ENCODE measurements around the gene DUOX1. TPM values are rescaled to one million over a fixed set of nuclear protein-coding genes. Genes with fewer than 3 reads are reported as not detected.
A peak's percentile ranks its signal among the peaks of the same experiment; 100 is the strongest.

The DUOX1 gene
- total RNA-seq, 4 donors from 2014 or later, result 87.5 to 202 (median 122) TPM

DNA sequence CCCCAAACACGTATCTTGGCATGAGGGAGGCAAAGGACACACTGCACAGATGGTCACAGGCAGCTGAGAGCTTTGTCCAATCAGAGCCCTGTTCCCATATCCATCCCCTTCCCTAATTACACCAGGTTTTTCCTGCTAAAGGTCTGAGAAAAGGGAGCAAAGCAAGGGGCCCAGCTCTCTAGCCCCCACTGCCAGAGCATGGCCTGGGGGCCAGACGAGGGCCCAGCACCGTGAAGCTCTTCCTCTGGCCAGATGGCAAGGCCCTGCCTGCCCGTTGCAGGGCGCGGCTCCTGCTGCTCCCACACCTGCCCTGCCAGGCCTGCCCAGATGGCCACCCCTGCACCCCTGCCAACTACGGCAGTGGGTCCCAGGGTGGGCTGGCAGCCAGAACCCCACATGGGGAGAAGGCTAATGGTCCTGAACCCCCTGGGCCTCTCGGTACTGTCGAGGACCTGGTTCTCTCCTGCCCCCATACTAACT, 54.8 kb downstream of the DUOX1 start:
- intact Hi-C loops (cut with DNase I), result no loop called here
- peaks cover 22 to 65% (median 26%) of the 10 kb centered on the region in 3 donors for H3K4me1 ChIP-seq

DNA sequence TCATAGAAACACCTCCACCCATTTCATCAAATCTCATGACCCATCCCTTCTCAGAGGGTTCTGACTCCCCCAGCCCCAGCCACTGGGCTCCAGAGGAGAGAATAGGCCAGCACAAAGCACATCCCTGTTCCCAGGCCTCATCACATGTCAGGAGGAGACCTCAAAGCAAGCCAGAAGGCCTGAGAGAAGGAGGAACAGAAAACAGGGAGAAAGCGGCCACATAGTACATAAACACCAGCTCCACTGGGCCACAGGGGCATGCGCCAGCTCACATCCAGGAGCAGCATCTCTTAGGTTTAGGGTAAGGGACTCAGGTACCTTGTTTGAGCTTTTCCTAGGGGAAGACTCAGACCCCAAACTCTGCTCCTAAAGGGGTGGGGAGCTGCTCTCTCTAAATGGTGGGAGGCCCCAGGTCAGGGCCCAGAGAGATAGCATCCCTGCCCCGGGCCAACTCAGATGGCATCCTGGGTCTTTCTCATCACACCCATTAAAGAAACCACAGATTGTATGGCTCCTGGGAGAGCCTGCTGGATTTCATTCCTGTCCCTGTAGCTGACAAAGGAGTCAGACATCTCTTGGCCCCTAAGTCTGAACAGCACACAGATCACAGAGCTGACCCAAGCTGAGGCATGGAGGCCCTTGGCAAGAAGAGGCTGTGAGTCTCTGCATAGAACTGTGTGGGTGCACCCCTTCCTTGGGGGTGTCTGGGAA, 55.4 kb downstream of the DUOX1 start:
- no peaks in the 10 kb centered on the region for H3K36me3 ChIP-seq
- WGBS, 2 donors, result 92 to 100% methylated on average over 3 of the region's 3 CpGs
- no peak overlapping the region for H3K4me3 ChIP-seq
- intact Hi-C loops (cut with DNase I), result no loop called here
- H3K27ac ChIP-seq, result peak overlapping the region in 2 of 4 donors; percentile 25 to 81
- H3K9me3 ChIP-seq, result no peaks in the 10 kb centered on the region
- peaks cover 21 to 59% (median 26%) of the 10 kb centered on the region in 3 donors for H3K4me1 ChIP-seq
- no peak for DNase-seq
- no peaks in the 10 kb centered on the region for H3K27me3 ChIP-seq
- no peak for TF ChIP-seq POLR2A (IDR thresholded peaks at IDR 0.05)
- TF ChIP-seq, protein P1, sequence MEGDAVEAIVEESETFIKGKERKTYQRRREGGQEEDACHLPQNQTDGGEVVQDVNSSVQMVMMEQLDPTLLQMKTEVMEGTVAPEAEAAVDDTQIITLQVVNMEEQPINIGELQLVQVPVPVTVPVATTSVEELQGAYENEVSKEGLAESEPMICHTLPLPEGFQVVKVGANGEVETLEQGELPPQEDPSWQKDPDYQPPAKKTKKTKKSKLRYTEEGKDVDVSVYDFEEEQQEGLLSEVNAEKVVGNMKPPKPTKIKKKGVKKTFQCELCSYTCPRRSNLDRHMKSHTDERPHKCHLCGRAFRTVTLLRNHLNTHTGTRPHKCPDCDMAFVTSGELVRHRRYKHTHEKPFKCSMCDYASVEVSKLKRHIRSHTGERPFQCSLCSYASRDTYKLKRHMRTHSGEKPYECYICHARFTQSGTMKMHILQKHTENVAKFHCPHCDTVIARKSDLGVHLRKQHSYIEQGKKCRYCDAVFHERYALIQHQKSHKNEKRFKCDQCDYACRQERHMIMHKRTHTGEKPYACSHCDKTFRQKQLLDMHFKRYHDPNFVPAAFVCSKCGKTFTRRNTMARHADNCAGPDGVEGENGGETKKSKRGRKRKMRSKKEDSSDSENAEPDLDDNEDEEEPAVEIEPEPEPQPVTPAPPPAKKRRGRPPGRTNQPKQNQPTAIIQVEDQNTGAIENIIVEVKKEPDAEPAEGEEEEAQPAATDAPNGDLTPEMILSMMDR (IDR thresholded peaks at IDR 0.05), result no peak

More for the DNA sequence above, 54.8 kb downstream of the DUOX1 start:
- Histone ChIP-seq H3K27ac (peak overlapping the region in 1 of 4 donors; percentile 25), H3K27me3 (no peaks in the 10 kb centered on the region), H3K9me3 (no peaks in the 10 kb centered on the region), H3K36me3 (no peaks in the 10 kb centered on the region), H3K4me3 (no peak overlapping the region)
- no peak for TF ChIP-seq POLR2A (IDR thresholded peaks at IDR 0.05)
- TF ChIP-seq, protein P1 (IDR thresholded peaks at IDR 0.05), result no peak
- DNase-seq, result no peak
- 69 to 80% methylated on average over 1 to 2 of the region's 9 CpGs for WGBS, 2 donors

DNA sequence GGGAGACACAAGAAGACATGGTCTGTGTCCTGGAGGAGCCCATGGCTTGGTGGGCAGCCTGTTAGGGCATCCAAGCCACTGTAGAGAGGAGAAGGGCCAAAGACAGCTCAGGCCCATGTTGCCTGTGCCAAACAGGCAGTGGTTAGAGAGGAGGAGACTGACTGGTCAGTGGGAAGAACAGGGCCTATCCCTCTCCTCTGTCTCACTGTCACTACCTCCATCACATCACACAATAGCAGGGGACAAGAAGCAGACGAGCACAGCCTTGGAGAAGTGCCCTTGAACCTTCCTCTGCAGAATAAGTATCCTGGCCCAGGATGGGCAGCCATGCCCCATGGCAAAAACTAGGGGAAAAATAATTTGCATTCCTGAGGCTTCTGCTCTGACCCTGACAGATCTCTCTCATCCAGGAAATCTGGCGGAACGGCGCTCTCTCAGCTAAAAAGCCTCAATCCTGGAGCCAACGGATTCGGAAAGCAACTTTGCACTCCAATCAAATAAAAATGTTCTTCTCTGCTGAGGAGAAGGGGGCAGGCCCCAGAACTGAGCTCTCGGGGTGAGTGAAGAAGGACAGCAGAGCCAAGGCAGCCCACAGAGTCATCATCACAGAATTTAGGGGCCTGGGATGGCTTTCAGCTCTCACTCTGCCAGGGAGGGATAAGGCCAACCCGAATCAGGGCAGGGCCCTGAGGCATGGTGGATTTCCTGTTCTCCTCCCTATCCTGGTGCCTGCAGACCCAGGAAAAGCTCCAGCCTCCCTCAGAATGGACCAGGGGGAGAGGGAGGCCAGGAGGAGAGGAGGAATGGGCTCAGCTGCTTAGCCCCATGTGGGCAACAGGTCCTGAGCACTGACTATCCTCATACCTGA, 56.3 kb downstream of the DUOX1 start:
- peak overlapping the region; percentile 72 to 84 (median 78) for H3K27ac ChIP-seq
- no peak for TF ChIP-seq POLR2A (IDR thresholded peaks at IDR 0.05)
- TF ChIP-seq, protein P1 (IDR thresholded peaks at IDR 0.05), result no peak
- H3K9me3 ChIP-seq, result no peaks in the 10 kb centered on the region
- peaks cover 21 to 53% (median 26%) of the 10 kb centered on the region in 3 donors for H3K4me1 ChIP-seq
- WGBS, 2 donors, result 38 to 73% methylated on average over 7 to 8 of the region's 8 CpGs
- H3K36me3 ChIP-seq, result no peaks in the 10 kb centered on the region
- H3K27me3 ChIP-seq, result no peaks in the 10 kb centered on the region
- peak overlapping the region in 3 of 4 donors; percentile 58 to 83 (median 59) for H3K4me3 ChIP-seq
- intact Hi-C loops (cut with DNase I), result no loop called here
- no peak for DNase-seq

DNA sequence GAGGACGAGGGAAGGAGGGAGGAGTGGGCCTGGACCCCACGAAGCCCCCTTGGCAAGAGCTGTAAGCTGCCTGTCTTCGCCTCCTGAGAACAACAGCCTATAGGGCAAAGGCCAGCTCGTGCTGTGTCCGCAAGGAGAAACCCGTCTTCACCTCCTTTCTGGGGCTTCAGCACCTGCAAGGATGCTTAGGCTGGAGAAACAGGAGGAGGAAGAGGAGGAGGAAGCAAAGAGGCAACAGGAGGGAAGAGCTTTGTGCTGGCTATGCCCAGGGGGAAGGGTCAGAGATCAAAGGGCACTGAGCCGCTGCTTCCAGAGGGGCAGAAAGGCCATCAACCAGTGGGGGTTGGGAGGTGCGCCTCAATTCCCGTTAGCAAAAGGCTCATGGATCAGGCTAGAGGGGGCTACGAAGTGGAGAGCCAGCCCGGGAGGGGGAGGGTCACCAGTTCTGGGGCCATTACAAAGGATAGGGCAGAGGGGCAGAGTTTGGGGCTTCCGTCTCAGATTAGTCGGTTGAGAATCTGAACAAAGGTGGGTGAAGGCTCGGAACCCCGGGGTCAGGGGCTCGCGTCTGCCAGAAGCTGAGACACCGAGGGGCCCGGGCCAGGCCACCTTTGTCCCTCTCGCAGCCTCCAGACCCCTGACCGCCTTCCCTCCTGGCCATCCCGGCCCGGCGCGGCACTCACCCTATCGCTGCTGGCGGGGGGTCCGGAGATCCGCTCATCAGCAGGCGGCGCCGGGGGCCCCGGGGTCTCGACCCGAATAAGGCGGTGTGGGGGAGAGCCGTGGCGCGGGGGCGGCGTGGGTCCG, 57.2 kb downstream of the DUOX1 start:
- H3K4me3 ChIP-seq, result peak overlapping the region; percentile 44 to 83 (median 58)
- TF ChIP-seq, protein P1 (IDR thresholded peaks at IDR 0.05), result no peak
- no peak for TF ChIP-seq POLR2A (IDR thresholded peaks at IDR 0.05)
- no peaks in the 10 kb centered on the region for H3K36me3 ChIP-seq
- no peak for DNase-seq
- peaks cover 21 to 53% (median 26%) of the 10 kb centered on the region in 3 donors for H3K4me1 ChIP-seq
- H3K27ac ChIP-seq, result peak overlapping the region; percentile 72 to 84 (median 78)
- no peaks in the 10 kb centered on the region for H3K27me3 ChIP-seq
- 23 to 40% methylated on average over 5 to 20 of the region's 42 CpGs for WGBS, 2 donors
- intact Hi-C loops (cut with DNase I), result no loop called here
- H3K9me3 ChIP-seq, result no peaks in the 10 kb centered on the region
